Neural cell (in vitro differentiated cells): ENCODE results near the gene CAMSAP3. TPM values are rescaled to one million over a fixed set of nuclear protein-coding genes. Genes with fewer than 3 reads are reported as not detected.

Source experiments
- H2AFZ ChIP-seq: fragments of 200-600, 300-800 bp; sonication (generic), shearing (Covaris generic); 2 replicates; pipeline ENCODE4 v1.6.0; 2014; ENCODE audit warnings: low read depth, mild to moderate bottlenecking, antibody characterized with exemption, low read length, moderate library complexity
- H3F3A ChIP-seq: fragments of 200-600 bp; shearing (Covaris generic); 2 replicates; pipeline ENCODE4 v1.6.1; 2016; ENCODE audit warnings: mild to moderate bottlenecking, moderate library complexity, mixed read lengths, antibody characterized with exemption, low read length; ENCODE audit not compliant: insufficient read depth, poor library complexity, severe bottlenecking
- H3K27ac ChIP-seq: fragments of 200-600, 300-800 bp; sonication (generic), shearing (Covaris generic); 2 replicates; pipeline ENCODE4 v1.5.1; 2014; ENCODE audit warnings: mild to moderate bottlenecking, low read length, moderate library complexity
- H3K27me3 ChIP-seq: fragments of 300-800, 200-600 bp; sonication (generic), shearing (Covaris generic); 2 replicates; pipeline ENCODE4 v1.6.0; 2014; ENCODE audit warnings: mild to moderate bottlenecking, low read depth, low read length, moderate library complexity; ENCODE audit not compliant: insufficient read depth
- H3K36me3 ChIP-seq: fragments of 300-800, 200-600 bp; sonication (generic), shearing (Covaris generic); 2 replicates; pipeline ENCODE4 v1.5.1; 2014; ENCODE audit warnings: mild to moderate bottlenecking, antibody characterized with exemption, low read length, moderate library complexity; ENCODE audit not compliant: insufficient read depth
- H3K4me2 ChIP-seq: fragments of 300-800, 200-600 bp; sonication (generic), shearing (Covaris generic); 2 replicates; pipeline ENCODE4 v1.6.0; 2014; ENCODE audit warnings: mild to moderate bottlenecking, low read length
- H3K4me3 ChIP-seq: fragments of 300-800, 200-600 bp; sonication (generic), shearing (Covaris generic); 2 replicates; pipeline ENCODE4 v1.5.1; 2014; ENCODE audit warnings: mild to moderate bottlenecking, low read length, moderate library complexity
- H3K79me2 ChIP-seq: fragments of 200-600 bp; shearing (Covaris generic); replicated peaks from 2 replicates; pipeline ENCODE4 v1.6.0; 2014; ENCODE audit warnings: mild to moderate bottlenecking, low read length, moderate library complexity; ENCODE audit not compliant: insufficient read depth
- H3K9ac ChIP-seq: fragments of 300-800, 200-600 bp; sonication (generic), shearing (Covaris generic); 2 replicates; pipeline ENCODE4 v1.6.1; 2016; ENCODE audit warnings: mild to moderate bottlenecking, low read length, mixed read lengths
- H3K9me2 ChIP-seq: fragments of 200-600 bp; shearing (Covaris generic); 2 replicates; pipeline ENCODE4 v1.6.1; 2016; ENCODE audit warnings: mild to moderate bottlenecking, low read length, mixed read lengths; ENCODE audit not compliant: insufficient read depth
- H3K9me3 ChIP-seq: fragments of 200-600, 300-800 bp; sonication (generic), shearing (Covaris generic); 2 replicates; pipeline ENCODE4 v1.6.1; 2016; ENCODE audit warnings: mild to moderate bottlenecking, mixed run types, low read length, moderate library complexity, mixed read lengths
- H4K20me1 ChIP-seq: fragments of 200-600 bp; shearing (Covaris generic); 2 replicates; pipeline ENCODE4 v1.6.1; 2016; ENCODE audit warnings: mild to moderate bottlenecking, mixed run types; ENCODE audit not compliant: insufficient read depth
- EP300 ChIP-seq: fragments of 450-650 bp; conservative IDR thresholded peaks from 2 replicates; pipeline ENCODE4 v1.6.1; 2014; ENCODE audit warnings: antibody characterized with exemption, mild to moderate bottlenecking, moderate library complexity; ENCODE audit not compliant: poor library complexity, severe bottlenecking
- EZH2 ChIP-seq: fragments of 200-600, 300-800 bp; shearing (Covaris generic), sonication (generic); IDR thresholded peaks from 2 replicates; pipeline ENCODE4 v1.6.1; 2014; ENCODE audit warnings: antibody characterized with exemption, low read length, borderline replicate concordance, mild to moderate bottlenecking; ENCODE audit not compliant: insufficient read depth, poor library complexity, severe bottlenecking
- MXI1 ChIP-seq: fragments of 450-650 bp; conservative IDR thresholded peaks from 2 replicates; pipeline ENCODE4 v1.6.1; 2014; ENCODE audit warnings: antibody characterized with exemption, mild to moderate bottlenecking; ENCODE audit not compliant: poor library complexity, severe bottlenecking
- POLR2AphosphoS5 ChIP-seq: IDR thresholded peaks from 2 replicates; pipeline ENCODE4 v1.6.1; 2012
- RAD21 ChIP-seq: fragments of 450-650 bp; conservative IDR thresholded peaks from 2 replicates; pipeline ENCODE4 v1.6.1; 2014; ENCODE audit warnings: antibody characterized with exemption, mild to moderate bottlenecking, moderate library complexity
- SMC3 ChIP-seq: fragments of 450-650 bp; conservative IDR thresholded peaks from 2 replicates; pipeline ENCODE4 v1.6.1; 2014; ENCODE audit warnings: antibody characterized with exemption, mild to moderate bottlenecking, moderate library complexity; ENCODE audit not compliant: poor library complexity
- TAF1 ChIP-seq: IDR thresholded peaks from 2 replicates; pipeline ENCODE4 v1.6.1; 2012; ENCODE audit warnings: low read depth
- polyA plus RNA-seq: library from polyadenylated mRNA; depleted of rRNA; stranded (reverse); fragments of >200 nt; gene quantifications from 2 replicates; pipeline ENCODE4 v1.2.3, GENCODE V29; 2014
- TF ChIP-seq, protein P1 (sequence below): IDR thresholded peaks from 2 replicates; pipeline ENCODE4 v1.6.1; 2012; ENCODE audit warnings: borderline replicate concordance
- TF ChIP-seq, protein P2 (sequence below): fragments of 450-650 bp; IDR thresholded peaks from 2 replicates; pipeline ENCODE4 v1.5.1; 2014; ENCODE audit warnings: antibody characterized with exemption, mild to moderate bottlenecking, moderate library complexity; ENCODE audit not compliant: poor library complexity, severe bottlenecking

CAMSAP3 gene
- polyA plus RNA-seq, 1 donor from 2014 or later: 17.0 TPM

DNA sequence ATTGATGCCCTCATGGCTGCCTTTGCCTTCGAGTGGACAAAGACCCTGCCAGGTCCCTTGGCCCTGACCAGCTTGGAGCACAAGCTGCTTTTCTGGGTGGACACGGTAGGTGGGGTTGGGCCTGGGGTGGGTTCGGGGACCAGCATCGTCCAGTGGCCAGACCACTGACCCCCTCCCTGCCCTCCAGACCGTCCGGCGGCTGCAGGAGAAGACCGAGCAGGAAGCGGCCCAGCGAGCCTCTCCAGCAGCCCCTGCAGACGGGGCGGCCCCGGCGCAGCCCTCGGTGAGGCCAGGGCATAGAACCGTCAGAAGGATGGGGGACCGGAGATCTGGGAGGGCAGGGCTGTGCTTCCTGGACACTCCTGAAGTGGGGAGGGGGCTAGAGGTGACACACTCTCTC is 10.6 kb downstream of the CAMSAP3 start:
- H3K4me2 ChIP-seq: no peak overlapping the region
- no peaks in the 10 kb centered on the region for H3K9me3 ChIP-seq
- H4K20me1 ChIP-seq: no peaks in the 10 kb centered on the region
- no peaks in the 10 kb centered on the region for H3K27me3 ChIP-seq
- H3K79me2 ChIP-seq: peaks cover 7% of the 10 kb centered on the region
- H3K27ac ChIP-seq: no peak overlapping the region
- no peaks in the 10 kb centered on the region for H3K36me3 ChIP-seq
- no peak overlapping the region for H2AFZ ChIP-seq
- no peak overlapping the region for H3K9ac ChIP-seq
- TF ChIP-seq, protein P1, sequence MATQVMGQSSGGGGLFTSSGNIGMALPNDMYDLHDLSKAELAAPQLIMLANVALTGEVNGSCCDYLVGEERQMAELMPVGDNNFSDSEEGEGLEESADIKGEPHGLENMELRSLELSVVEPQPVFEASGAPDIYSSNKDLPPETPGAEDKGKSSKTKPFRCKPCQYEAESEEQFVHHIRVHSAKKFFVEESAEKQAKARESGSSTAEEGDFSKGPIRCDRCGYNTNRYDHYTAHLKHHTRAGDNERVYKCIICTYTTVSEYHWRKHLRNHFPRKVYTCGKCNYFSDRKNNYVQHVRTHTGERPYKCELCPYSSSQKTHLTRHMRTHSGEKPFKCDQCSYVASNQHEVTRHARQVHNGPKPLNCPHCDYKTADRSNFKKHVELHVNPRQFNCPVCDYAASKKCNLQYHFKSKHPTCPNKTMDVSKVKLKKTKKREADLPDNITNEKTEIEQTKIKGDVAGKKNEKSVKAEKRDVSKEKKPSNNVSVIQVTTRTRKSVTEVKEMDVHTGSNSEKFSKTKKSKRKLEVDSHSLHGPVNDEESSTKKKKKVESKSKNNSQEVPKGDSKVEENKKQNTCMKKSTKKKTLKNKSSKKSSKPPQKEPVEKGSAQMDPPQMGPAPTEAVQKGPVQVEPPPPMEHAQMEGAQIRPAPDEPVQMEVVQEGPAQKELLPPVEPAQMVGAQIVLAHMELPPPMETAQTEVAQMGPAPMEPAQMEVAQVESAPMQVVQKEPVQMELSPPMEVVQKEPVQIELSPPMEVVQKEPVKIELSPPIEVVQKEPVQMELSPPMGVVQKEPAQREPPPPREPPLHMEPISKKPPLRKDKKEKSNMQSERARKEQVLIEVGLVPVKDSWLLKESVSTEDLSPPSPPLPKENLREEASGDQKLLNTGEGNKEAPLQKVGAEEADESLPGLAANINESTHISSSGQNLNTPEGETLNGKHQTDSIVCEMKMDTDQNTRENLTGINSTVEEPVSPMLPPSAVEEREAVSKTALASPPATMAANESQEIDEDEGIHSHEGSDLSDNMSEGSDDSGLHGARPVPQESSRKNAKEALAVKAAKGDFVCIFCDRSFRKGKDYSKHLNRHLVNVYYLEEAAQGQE: no peak
- TF ChIP-seq EP300 (no peak), SMC3 (no peak), TAF1 (no peak), RAD21 (no peak), EZH2 (no peak), POLR2AphosphoS5 (no peak), MXI1 (no peak)
- TF ChIP-seq, protein P2, sequence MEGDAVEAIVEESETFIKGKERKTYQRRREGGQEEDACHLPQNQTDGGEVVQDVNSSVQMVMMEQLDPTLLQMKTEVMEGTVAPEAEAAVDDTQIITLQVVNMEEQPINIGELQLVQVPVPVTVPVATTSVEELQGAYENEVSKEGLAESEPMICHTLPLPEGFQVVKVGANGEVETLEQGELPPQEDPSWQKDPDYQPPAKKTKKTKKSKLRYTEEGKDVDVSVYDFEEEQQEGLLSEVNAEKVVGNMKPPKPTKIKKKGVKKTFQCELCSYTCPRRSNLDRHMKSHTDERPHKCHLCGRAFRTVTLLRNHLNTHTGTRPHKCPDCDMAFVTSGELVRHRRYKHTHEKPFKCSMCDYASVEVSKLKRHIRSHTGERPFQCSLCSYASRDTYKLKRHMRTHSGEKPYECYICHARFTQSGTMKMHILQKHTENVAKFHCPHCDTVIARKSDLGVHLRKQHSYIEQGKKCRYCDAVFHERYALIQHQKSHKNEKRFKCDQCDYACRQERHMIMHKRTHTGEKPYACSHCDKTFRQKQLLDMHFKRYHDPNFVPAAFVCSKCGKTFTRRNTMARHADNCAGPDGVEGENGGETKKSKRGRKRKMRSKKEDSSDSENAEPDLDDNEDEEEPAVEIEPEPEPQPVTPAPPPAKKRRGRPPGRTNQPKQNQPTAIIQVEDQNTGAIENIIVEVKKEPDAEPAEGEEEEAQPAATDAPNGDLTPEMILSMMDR: no peak
- H3F3A ChIP-seq: no peaks in the 10 kb centered on the region
- no peak overlapping the region for H3K4me3 ChIP-seq
- H3K9me2 ChIP-seq: no peaks in the 10 kb centered on the region

DNA sequence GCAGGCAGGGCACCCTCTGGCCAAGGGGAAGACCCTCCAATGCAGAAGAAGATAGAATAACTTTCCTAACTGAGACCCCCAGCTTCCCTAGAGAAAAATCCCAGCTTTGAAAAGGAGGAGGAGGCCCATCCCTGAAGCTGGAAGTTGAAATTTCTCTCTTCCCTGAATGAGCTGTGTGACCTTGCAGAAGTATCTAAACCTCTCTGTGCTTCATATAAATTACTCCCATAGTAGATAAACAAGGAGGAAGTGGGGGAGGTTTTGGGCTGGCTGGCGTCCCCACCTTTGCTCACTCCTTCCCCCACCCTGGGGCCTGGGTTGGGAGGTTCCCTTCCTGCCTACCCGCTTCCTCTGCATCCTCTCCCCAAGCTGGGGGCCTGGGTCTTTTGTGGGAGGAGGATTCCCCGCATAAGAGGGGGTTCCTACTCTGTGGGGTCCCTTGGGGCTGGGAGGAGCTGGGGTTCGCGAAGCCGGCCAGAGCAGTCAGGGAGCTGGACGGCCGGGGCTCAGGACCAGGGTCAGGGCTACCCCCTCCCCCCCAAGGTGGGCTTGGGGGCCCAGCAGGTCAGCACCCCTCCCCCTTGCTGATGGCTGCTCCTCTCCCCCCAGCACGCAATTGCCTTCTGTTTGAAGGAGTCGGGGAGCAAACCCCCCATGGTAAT is 11.7 kb downstream of the CAMSAP3 start:
- Histone ChIP-seq H3K79me2 (peaks cover 1% of the 10 kb centered on the region), H3F3A (no peaks in the 10 kb centered on the region), H3K9ac (no peak overlapping the region), H3K9me2 (no peaks in the 10 kb centered on the region), H3K36me3 (peaks cover 5% of the 10 kb centered on the region), H3K27ac (no peak overlapping the region), H3K4me3 (no peak overlapping the region), H3K4me2 (no peak overlapping the region), H3K9me3 (no peaks in the 10 kb centered on the region), H2AFZ (no peak overlapping the region), H3K27me3 (no peaks in the 10 kb centered on the region), H4K20me1 (no peaks in the 10 kb centered on the region)
- TF ChIP-seq MXI1 (no peak), EP300 (no peak), EZH2 (no peak), SMC3 (no peak), RAD21 (no peak), POLR2AphosphoS5 (no peak), TAF1 (no peak)
- TF ChIP-seq, protein P1: no peak
- TF ChIP-seq, protein P2: no peak
